ENCODE results near the gene GLB1L.

DNA sequence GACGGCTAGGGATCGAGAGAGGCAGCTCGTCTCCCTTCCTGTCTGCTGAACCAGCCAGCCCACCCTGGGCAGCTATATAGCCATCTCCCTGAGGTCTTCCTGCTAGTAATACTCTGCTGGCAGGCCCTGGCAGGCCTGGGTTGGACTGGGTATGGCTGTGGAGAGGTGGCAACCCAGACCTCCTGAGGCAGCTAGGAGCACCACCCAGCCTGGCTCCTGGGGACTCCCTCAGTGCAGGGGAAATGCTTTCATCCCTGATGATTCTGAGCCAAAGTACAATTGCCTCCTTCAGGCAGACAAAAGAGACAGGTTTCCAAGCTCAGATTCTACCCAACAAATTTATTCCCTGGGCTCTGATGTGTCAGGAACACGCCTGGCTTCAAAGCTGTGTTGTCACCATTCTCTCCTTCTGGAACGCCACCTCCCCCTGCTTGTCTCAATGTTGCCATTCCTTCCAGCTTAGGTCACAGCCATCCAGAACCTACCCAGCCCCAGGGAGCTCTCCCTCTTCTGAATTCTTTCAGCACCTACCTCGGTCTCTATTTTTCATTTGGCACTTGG lies 29.2 kb upstream of the GLB1L start:
- TF ChIP-seq, protein P1, sequence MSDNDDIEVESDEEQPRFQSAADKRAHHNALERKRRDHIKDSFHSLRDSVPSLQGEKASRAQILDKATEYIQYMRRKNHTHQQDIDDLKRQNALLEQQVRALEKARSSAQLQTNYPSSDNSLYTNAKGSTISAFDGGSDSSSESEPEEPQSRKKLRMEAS (IDR thresholded peaks at IDR 0.05): no peak
- TF ChIP-seq, protein P2, sequence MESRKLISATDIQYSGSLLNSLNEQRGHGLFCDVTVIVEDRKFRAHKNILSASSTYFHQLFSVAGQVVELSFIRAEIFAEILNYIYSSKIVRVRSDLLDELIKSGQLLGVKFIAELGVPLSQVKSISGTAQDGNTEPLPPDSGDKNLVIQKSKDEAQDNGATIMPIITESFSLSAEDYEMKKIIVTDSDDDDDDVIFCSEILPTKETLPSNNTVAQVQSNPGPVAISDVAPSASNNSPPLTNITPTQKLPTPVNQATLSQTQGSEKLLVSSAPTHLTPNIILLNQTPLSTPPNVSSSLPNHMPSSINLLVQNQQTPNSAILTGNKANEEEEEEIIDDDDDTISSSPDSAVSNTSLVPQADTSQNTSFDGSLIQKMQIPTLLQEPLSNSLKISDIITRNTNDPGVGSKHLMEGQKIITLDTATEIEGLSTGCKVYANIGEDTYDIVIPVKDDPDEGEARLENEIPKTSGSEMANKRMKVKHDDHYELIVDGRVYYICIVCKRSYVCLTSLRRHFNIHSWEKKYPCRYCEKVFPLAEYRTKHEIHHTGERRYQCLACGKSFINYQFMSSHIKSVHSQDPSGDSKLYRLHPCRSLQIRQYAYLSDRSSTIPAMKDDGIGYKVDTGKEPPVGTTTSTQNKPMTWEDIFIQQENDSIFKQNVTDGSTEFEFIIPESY (IDR thresholded peaks at IDR 0.05): no peak
- TF ChIP-seq, protein P3, sequence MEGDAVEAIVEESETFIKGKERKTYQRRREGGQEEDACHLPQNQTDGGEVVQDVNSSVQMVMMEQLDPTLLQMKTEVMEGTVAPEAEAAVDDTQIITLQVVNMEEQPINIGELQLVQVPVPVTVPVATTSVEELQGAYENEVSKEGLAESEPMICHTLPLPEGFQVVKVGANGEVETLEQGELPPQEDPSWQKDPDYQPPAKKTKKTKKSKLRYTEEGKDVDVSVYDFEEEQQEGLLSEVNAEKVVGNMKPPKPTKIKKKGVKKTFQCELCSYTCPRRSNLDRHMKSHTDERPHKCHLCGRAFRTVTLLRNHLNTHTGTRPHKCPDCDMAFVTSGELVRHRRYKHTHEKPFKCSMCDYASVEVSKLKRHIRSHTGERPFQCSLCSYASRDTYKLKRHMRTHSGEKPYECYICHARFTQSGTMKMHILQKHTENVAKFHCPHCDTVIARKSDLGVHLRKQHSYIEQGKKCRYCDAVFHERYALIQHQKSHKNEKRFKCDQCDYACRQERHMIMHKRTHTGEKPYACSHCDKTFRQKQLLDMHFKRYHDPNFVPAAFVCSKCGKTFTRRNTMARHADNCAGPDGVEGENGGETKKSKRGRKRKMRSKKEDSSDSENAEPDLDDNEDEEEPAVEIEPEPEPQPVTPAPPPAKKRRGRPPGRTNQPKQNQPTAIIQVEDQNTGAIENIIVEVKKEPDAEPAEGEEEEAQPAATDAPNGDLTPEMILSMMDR (IDR thresholded peaks at IDR 0.05; ENCODE audit: low read depth, low read length, missing input control): no peak
- TF ChIP-seq TAF1 (conservative IDR thresholded peaks at IDR 0.05): no peak
- no peak for TF ChIP-seq JUND (IDR thresholded peaks at IDR 0.05)
- no peak for TF ChIP-seq YY1 (IDR thresholded peaks at IDR 0.05)
- TF ChIP-seq GABPA (IDR thresholded peaks at IDR 0.05 in 1 of 2, conservative IDR thresholded peaks at IDR 0.05 in 1 of 2): no peak
- no peak for TF ChIP-seq RXRA (IDR thresholded peaks at IDR 0.05)
- TF ChIP-seq RAD21 (IDR thresholded peaks at IDR 0.05): no peak
- no peak for TF ChIP-seq HNF4G (IDR thresholded peaks at IDR 0.05)
- no peak for TF ChIP-seq NR2F2 (IDR thresholded peaks at IDR 0.05)
- no peak for TF ChIP-seq SP1 (IDR thresholded peaks at IDR 0.05)
